CD4-positive, alpha-beta T cell (primary cell): Measurements from ENCODE around the gene LTC4S. TPM values are rescaled to one million over a fixed set of nuclear protein-coding genes. Genes with fewer than 3 reads are reported as not detected.

Experiments
- ATAC-seq: fragments of 200-7000 bp; cut with Tn5 transposase; one replicate; pipeline ENCODE4 v1.10.0; 2022; ENCODE audit warnings: mild to moderate bottlenecking; ENCODE audit not compliant: poor library complexity
- CTCF ChIA-PET: fragments of 350-600 bp; sonication (Branson Sonifier 250); formaldehyde crosslinking; loops from one replicate; lab custom pipeline; 2021; ENCODE audit warnings: antibody characterized with exemption, inconsistent platforms; lab: Charles Lee
- POLR2A ChIA-PET: fragments of 350-600 bp; sonication (Branson Sonifier 250); formaldehyde crosslinking; loops from one replicate; lab custom pipeline; 2021; ENCODE audit warnings: antibody characterized with exemption, inconsistent platforms; lab: Charles Lee
- DNase-seq, 14 experiments: peaks; one replicate each; pipeline ENCODE4 v3.0.0-alpha.2; 2013 to 2020; ENCODE audit warnings: mixed read lengths in 2 of 14
- H3K27ac ChIP-seq, 2 donors: one replicate each; pipeline versions ENCODE4 v1.5.1 to v1.7.0; 2013; ENCODE audit warnings: low read length in 2 of 2, low read depth in 1 of 2, mild to moderate bottlenecking in 1 of 2
- H3K27me3 ChIP-seq, 2 experiments: 1 replicate in 1 of 2; 2 replicates in 1 of 2; pipeline versions ENCODE4 v1.6.1 to v1.7.0; 2013; ENCODE audit warnings: low read length in 2 of 2, control low read depth in 1 of 2, mild to moderate bottlenecking in 1 of 2, moderate library complexity in 1 of 2; ENCODE audit not compliant: insufficient read depth in 2 of 2, control insufficient read depth in 1 of 2
- H3K36me3 ChIP-seq: one replicate; pipeline ENCODE4 v1.6.1; 2013; ENCODE audit warnings: low read length, control low read depth; ENCODE audit not compliant: insufficient read depth
- H3K4me1 ChIP-seq: one replicate; pipeline ENCODE4 v1.6.1; 2013; ENCODE audit warnings: low read length, control low read depth; ENCODE audit not compliant: insufficient read depth
- H3K4me3 ChIP-seq: one replicate; pipeline ENCODE4 v1.5.1; 2013; ENCODE audit warnings: mild to moderate bottlenecking, low read length, moderate library complexity
- H3K9me3 ChIP-seq, 2 experiments: 1 replicate in 1 of 2; 2 replicates in 1 of 2; pipeline versions ENCODE4 v1.6.1 to v1.7.0; 2013; ENCODE audit warnings: low read length in 2 of 2, mild to moderate bottlenecking in 2 of 2, control low read depth in 1 of 2, moderate library complexity in 1 of 2; ENCODE audit not compliant: control insufficient read depth in 1 of 2, insufficient read depth in 1 of 2
- H3K27ac Mint-ChIP-seq: one replicate; pipeline ENCODE4 v1.8.0; 2020; ENCODE audit warnings: mixed read lengths
- H3K27me3 Mint-ChIP-seq: one replicate; pipeline ENCODE4 v1.8.0; 2021; ENCODE audit warnings: mixed read lengths
- H3K36me3 Mint-ChIP-seq: one replicate; pipeline ENCODE4 v1.8.0; 2021; ENCODE audit warnings: low read depth, mixed read lengths
- H3K4me1 Mint-ChIP-seq: one replicate; pipeline ENCODE4 v1.8.0; 2021; ENCODE audit warnings: low read depth, mixed read lengths
- H3K4me3 Mint-ChIP-seq: one replicate; pipeline ENCODE4 v1.8.0; 2020; ENCODE audit warnings: mild to moderate bottlenecking, mixed read lengths
- H3K9me3 Mint-ChIP-seq: one replicate; pipeline ENCODE4 v1.8.0; 2020; ENCODE audit warnings: mixed read lengths
- CTCF ChIP-seq: fragments of 200-600 bp; IDR thresholded peaks from one replicate; pipeline ENCODE4 v1.8.0; 2022; ENCODE audit warnings: antibody characterized with exemption, mild to moderate bottlenecking
- intact Hi-C, 2 experiments: fragments of 100-400 bp; cut with DNase I in 1 of 2; cut with micrococcal nuclease in 1 of 2; formaldehyde crosslinking; loops; one replicate each; pipeline versions ENCODE4 v1.15.1 to v1.9.0; 2023 to 2025; cut with DNase I, micrococcal nuclease
- total RNA-seq, 174 experiments: library from RNA in 2 of 174; stranded (reverse) in 2 of 174; gene quantifications; one replicate each; pipeline ENCODE4 v1.2.3 and lab custom pipeline; 2021 to 2026

LTC4S gene
- total RNA-seq, 2 experiments from 2014 or later, result 3.6 to 4.2 TPM

GRCh38 chr5:179819296-179820126, 25.7 kb downstream of the LTC4S start:
- intact Hi-C loops, result loop anchor here (1.0 to 5.0 kb wide), 4 partner anchors 8 to 39 kb away; partner anchors contain the start of genes MRNIP (in 2 of the 2) and MGAT4B (in 1 of the 2)
- Mint-ChIP-seq H3K27me3 (peaks cover 5% of the 10 kb centered on the region), H3K36me3 (peaks cover 29% of the 10 kb centered on the region), H3K4me3 (peak overlapping the region; percentile 89), H3K9me3 (no peaks in the 10 kb centered on the region), H3K4me1 (peaks cover 58% of the 10 kb centered on the region), H3K27ac (peak overlapping the region; percentile 81)
- ChIA-PET POLR2A (interaction anchor here (0.7 to 4.5 kb wide), 13 partner anchors 8 to 1615 kb away, joined by 3 to 48 read pairs (median 7); partner anchors contain the start of genes HNRNPAB, HNRNPH1, LTC4S and MAML1), CTCF (interaction anchor here (1.5 kb wide), 1 partner anchor 24 kb away, joined by 3 read pairs; no protein-coding TSS in a partner anchor)
- Histone ChIP-seq H3K4me3 (peak overlapping the region; percentile 83), H3K27ac (peak overlapping the region; percentile 95 to 96), H3K36me3 (peaks cover 21% of the 10 kb centered on the region), H3K27me3 (peaks cover 0 to 4% of the 10 kb centered on the region in 2 experiments), H3K4me1 (peaks cover 69% of the 10 kb centered on the region), H3K9me3 (no peaks in the 10 kb centered on the region)
- TF ChIP-seq CTCF, result no peak
- DNase-seq (peak in 4 of 14 experiments; percentile 46 to 76 (median 60)), ATAC-seq (no peak)

- peaks cover 64% of the 10 kb centered on the region for H3K4me1 Mint-ChIP-seq
- intact Hi-C loops, result loop anchor here (1.0 to 5.0 kb wide), 4 partner anchors 9 to 38 kb away; partner anchors contain the start of genes MRNIP (in 2 of the 2) and MGAT4B (in 1 of the 2)
- peaks cover 69% of the 10 kb centered on the region for H3K4me1 ChIP-seq
These were observed 26.3 kb downstream of the LTC4S start for GRCh38 chr5:179820127-179820482.

More at GRCh38 chr5:179820127-179820482, 26.3 kb downstream of the LTC4S start:
- Mint-ChIP-seq H3K27me3 (peaks cover 5% of the 10 kb centered on the region), H3K4me3 (peak overlapping the region; percentile 89), H3K9me3 (no peaks in the 10 kb centered on the region), H3K27ac (peak overlapping the region; percentile 81), H3K36me3 (peaks cover 35% of the 10 kb centered on the region)
- ATAC-seq, result no peak
- CTCF ChIA-PET, result interaction anchor here (1.1 to 2.1 kb wide), 3 partner anchors 18 to 57 kb away, joined by 3 to 5 read pairs (median 3); no protein-coding TSS in a partner anchor
- POLR2A ChIA-PET, result interaction anchor here (0.7 to 4.5 kb wide), 17 partner anchors 9 to 1616 kb away, joined by 3 to 48 read pairs (median 5); partner anchors contain the start of genes HNRNPAB, HNRNPH1, LTC4S and MAML1
- H3K36me3 ChIP-seq, result peaks cover 26% of the 10 kb centered on the region
- DNase-seq, result peak in 1 of 14 experiments; percentile 37
- H3K27ac ChIP-seq, result peak overlapping the region; percentile 95 to 96
- no peak for TF ChIP-seq CTCF
- H3K9me3 ChIP-seq, result no peaks in the 10 kb centered on the region
- peaks cover 0 to 4% of the 10 kb centered on the region in 2 experiments for H3K27me3 ChIP-seq
- peak overlapping the region; percentile 83 for H3K4me3 ChIP-seq
